HepG2 (cell line): ENCODE data around the gene SLC16A5. TPM values are rescaled to one million over a fixed set of nuclear protein-coding genes. Genes with fewer than 3 reads are reported as not detected.

Experiments
- ATF1 ChIP-seq: IDR thresholded peaks from 2 replicates; pipeline ENCODE4 v1.6.1; 2016; ENCODE audit warnings: mild to moderate bottlenecking, control low read depth
- BRCA1 ChIP-seq: sonication (generic); formaldehyde crosslinking; IDR thresholded peaks from 2 replicates; pipeline ENCODE4 v1.4.0; 2020; ENCODE audit warnings: missing genetic modification reagents
- CHD2 ChIP-seq: IDR thresholded peaks from 2 replicates; pipeline ENCODE4 v1.6.1; 2011; ENCODE audit warnings: low read depth, low read length, improper control_type of control experiment
- EP300 ChIP-seq, 3 experiments: sonication (generic) in 1 of 3; formaldehyde crosslinking in 1 of 3; IDR thresholded peaks; 2 replicates each; pipeline versions ENCODE4 v1.5.1 to v1.6.1; 2011 to 2020; ENCODE audit warnings: low read depth in 2 of 3, low read length in 2 of 3, borderline replicate concordance in 1 of 3, improper control_type of control experiment in 1 of 3, mild to moderate bottlenecking in 1 of 3, missing genetic modification reagents in 1 of 3, moderate library complexity in 1 of 3
- MAZ ChIP-seq, 2 experiments: sonication (generic) in 1 of 2; formaldehyde crosslinking in 1 of 2; IDR thresholded peaks; 2 replicates each; pipeline versions ENCODE4 v1.5.0 to v1.6.1; 2012 to 2020; ENCODE audit warnings: low read depth in 2 of 2, mild to moderate bottlenecking in 2 of 2, borderline replicate concordance in 1 of 2, improper control_type of control experiment in 1 of 2, low read length in 1 of 2, missing genetic modification reagents in 1 of 2, moderate library complexity in 1 of 2
- NFE2 ChIP-seq: sonication (generic); formaldehyde crosslinking; IDR thresholded peaks from 2 replicates; pipeline ENCODE4 v1.4.0; 2020; ENCODE audit warnings: missing genetic modification reagents
- SOX13 ChIP-seq, 3 experiments: fragments of 450-650 bp in 1 of 3; sonication (generic) in 1 of 3; formaldehyde crosslinking in 1 of 3; IDR thresholded peaks in 2 of 3; conservative IDR thresholded peaks in 1 of 3; 2 replicates each; pipeline versions ENCODE4 v1.5.0 to v1.6.1; 2016 to 2020; ENCODE audit warnings: antibody characterized with exemption in 1 of 3, mild to moderate bottlenecking in 1 of 3, missing compliant biosample characterization in 1 of 3, missing genetic modification reagents in 1 of 3, moderate library complexity in 1 of 3
- ZFP36L1 ChIP-seq: sonication (generic); formaldehyde crosslinking; IDR thresholded peaks from 2 replicates; pipeline ENCODE4 v1.8.0; 2022; ENCODE audit warnings: mild to moderate bottlenecking, missing genetic modification reagents, moderate library complexity
- ZFP90 ChIP-seq: sonication (generic); formaldehyde crosslinking; IDR thresholded peaks from 2 replicates; pipeline ENCODE4 v1.8.0; 2022; ENCODE audit warnings: missing genetic modification reagents, mild to moderate bottlenecking, inconsistent platforms, borderline replicate concordance
- ZKSCAN8 ChIP-seq: IDR thresholded peaks from 2 replicates; pipeline ENCODE4 v1.6.1; 2016; ENCODE audit warnings: borderline replicate concordance, missing genetic modification reagents, missing compliant biosample characterization
- ZMYM3 ChIP-seq: sonication (generic); formaldehyde crosslinking; IDR thresholded peaks from 2 replicates; pipeline ENCODE4 v1.5.1; 2020; ENCODE audit warnings: mild to moderate bottlenecking, missing genetic modification reagents
- ZNF33B ChIP-seq: sonication (generic); formaldehyde crosslinking; IDR thresholded peaks from 2 replicates; pipeline ENCODE4 v1.5.1; 2020; ENCODE audit warnings: mild to moderate bottlenecking, missing genetic modification reagents
- ZNF496 ChIP-seq: sonication (generic); formaldehyde crosslinking; IDR thresholded peaks from 2 replicates; pipeline ENCODE4 v1.8.1; 2023; ENCODE audit warnings: mild to moderate bottlenecking, moderate library complexity, missing genetic modification reagents; ENCODE audit not compliant: insufficient replicate concordance
- ZNF557 ChIP-seq: sonication (generic); formaldehyde crosslinking; IDR thresholded peaks from 2 replicates; pipeline ENCODE4 v1.4.0; 2020; ENCODE audit warnings: missing genetic modification reagents
- ZNF672 ChIP-seq: sonication (generic); formaldehyde crosslinking; IDR thresholded peaks from 2 replicates; pipeline ENCODE4 v1.8.1; 2022; ENCODE audit warnings: missing genetic modification reagents
- ZNF709 ChIP-seq: sonication (generic); formaldehyde crosslinking; IDR thresholded peaks from 2 replicates; pipeline ENCODE4 v1.5.0; 2020; ENCODE audit warnings: mild to moderate bottlenecking, missing genetic modification reagents
- ZZZ3 ChIP-seq: sonication (generic); formaldehyde crosslinking; IDR thresholded peaks from 2 replicates; pipeline ENCODE4 v1.4.0; 2020; ENCODE audit warnings: missing genetic modification reagents, mild to moderate bottlenecking, borderline replicate concordance
- polyA plus RNA-seq, 8 experiments: library from polyadenylated mRNA; depleted of rRNA in 3 of 8; stranded (reverse) in 7 of 8; unstranded in 1 of 8; fragments of >200 nt; fragmentation: Illumina TruSeq in 4 of 8; extraction: Trizol in 4 of 8; gene quantifications; 2 replicates each; pipeline versions ENCODE4 v1.2.1 to v1.2.3, GENCODE V29; 2011 to 2016; ENCODE audit warnings: low read depth in 4 of 8, missing spikeins in 1 of 8, mixed read lengths in 1 of 8; ENCODE audit not compliant: insufficient read depth in 1 of 8
- total RNA-seq, 5 experiments: library from RNA; depleted of rRNA; stranded (reverse); fragments of >200 nt; fragmentation: Illumina TruSeq; extraction: Trizol; gene quantifications; 2 replicates each; pipeline ENCODE4 v1.2.3, GENCODE V29; 2016; ENCODE audit warnings: low read depth in 1 of 5
- TF ChIP-seq, protein P1 (sequence below): sonication (generic); formaldehyde crosslinking; IDR thresholded peaks from 2 replicates; pipeline ENCODE4 v1.9.0; 2021; ENCODE audit warnings: missing genetic modification reagents, borderline replicate concordance
- TF ChIP-seq, protein P2 (sequence below): sonication (generic); formaldehyde crosslinking; conservative IDR thresholded peaks from 2 replicates; pipeline ENCODE4 v1.4.0; 2020; ENCODE audit warnings: mild to moderate bottlenecking, missing genetic modification reagents, moderate library complexity
- TF ChIP-seq, protein P3 (sequence below): sonication (generic); formaldehyde crosslinking; IDR thresholded peaks from 2 replicates; pipeline ENCODE4 v1.8.1; 2023; ENCODE audit warnings: missing genetic modification reagents, mild to moderate bottlenecking, borderline replicate concordance
- TF ChIP-seq, protein P4 (sequence below): sonication (generic); formaldehyde crosslinking; IDR thresholded peaks from 2 replicates; pipeline ENCODE4 v1.5.1; 2020; ENCODE audit warnings: missing genetic modification reagents, mild to moderate bottlenecking, borderline replicate concordance

Gene SLC16A5
- total and polyA plus RNA-seq, 2 of the 13 experiments (the other 11 are each of a cell fraction or from before 2014, with no cell fraction given), result 0.69 to 5.6 TPM

DNA sequence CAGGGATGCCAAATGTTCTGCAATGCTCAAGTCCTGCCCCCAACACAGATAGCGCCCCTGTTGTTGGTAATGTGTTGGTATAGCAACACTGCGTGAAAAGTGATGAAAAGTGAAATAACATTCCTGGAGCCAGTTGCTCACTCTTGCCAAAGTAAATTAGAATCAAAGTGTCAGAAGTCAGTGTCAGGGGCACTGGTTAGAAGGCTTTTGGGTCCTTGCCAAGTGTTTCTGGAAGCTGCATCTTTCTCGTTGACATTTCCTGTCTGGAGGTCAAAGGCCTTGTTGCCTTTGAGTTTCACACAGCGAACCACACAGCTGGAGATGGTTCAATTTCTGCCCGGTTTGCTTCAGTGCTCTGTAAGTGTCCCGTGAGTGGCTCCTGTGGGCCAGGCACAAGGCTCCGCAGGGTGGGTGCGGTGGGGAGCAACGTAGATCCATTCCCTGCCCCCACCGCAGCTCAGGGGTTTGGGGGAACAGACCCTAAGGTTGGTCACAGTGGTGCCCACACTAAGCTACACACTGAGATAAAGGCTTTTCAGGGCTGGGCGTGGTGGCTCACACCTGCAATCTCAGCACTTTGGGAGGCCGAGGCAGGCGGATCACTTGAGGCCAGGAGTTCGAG is 3.6 kb upstream of the SLC16A5 start (continued):
- TF ChIP-seq SOX13 (IDR thresholded peaks at IDR 0.05) (0 out of 2 replicates have a peak, but pooled peaks have one; percentile 63), SOX13 (CRISPR knock-in tag; conservative IDR thresholded peaks at IDR 0.05 in 1 of 2, IDR thresholded peaks at IDR 0.05 in 1 of 2) (peak in 1 of 2 experiments; percentile 90; a peak in 2 of 4 replicates), ZFP36L1 (CRISPR knock-in tag) (peak; percentile 48; the same call in 1 of the 2 replicates), ZZZ3 (no peak), CHD2 (no peak), NFE2 (CRISPR knock-in tag) (no peak), ZNF557 (no peak), BRCA1 (no peak), ZNF709 (CRISPR knock-in tag) (0 out of 2 replicates have a peak, but pooled peaks have one; percentile 43), ZFP90 (CRISPR knock-in tag) (no peak), MAZ (IDR thresholded peaks at IDR 0.05; ENCODE audit: borderline replicate concordance, low read depth, low read length) (no peak), MAZ (CRISPR knock-in tag; IDR thresholded peaks at IDR 0.05; ENCODE audit: low read depth) (peak; percentile 23; the same call in 1 of the 2 replicates), ATF1 (no peak), ZMYM3 (peak; percentile 96), ZKSCAN8 (CRISPR knock-in tag) (peak; percentile 87; the same call in 1 of the 2 replicates), ZNF672 (no peak), ZNF496 (no peak), ZNF33B (no peak), EP300 (IDR thresholded peaks at IDR 0.05; ENCODE audit: low read depth in 2 of 2, low read length in 2 of 2) (peak in 1 of 2 experiments; percentile 88; a peak in 2 of 4 replicates), EP300 (CRISPR knock-in tag; IDR thresholded peaks at IDR 0.05; ENCODE audit: borderline replicate concordance) (peak; percentile 72)
- TF ChIP-seq, protein P1, sequence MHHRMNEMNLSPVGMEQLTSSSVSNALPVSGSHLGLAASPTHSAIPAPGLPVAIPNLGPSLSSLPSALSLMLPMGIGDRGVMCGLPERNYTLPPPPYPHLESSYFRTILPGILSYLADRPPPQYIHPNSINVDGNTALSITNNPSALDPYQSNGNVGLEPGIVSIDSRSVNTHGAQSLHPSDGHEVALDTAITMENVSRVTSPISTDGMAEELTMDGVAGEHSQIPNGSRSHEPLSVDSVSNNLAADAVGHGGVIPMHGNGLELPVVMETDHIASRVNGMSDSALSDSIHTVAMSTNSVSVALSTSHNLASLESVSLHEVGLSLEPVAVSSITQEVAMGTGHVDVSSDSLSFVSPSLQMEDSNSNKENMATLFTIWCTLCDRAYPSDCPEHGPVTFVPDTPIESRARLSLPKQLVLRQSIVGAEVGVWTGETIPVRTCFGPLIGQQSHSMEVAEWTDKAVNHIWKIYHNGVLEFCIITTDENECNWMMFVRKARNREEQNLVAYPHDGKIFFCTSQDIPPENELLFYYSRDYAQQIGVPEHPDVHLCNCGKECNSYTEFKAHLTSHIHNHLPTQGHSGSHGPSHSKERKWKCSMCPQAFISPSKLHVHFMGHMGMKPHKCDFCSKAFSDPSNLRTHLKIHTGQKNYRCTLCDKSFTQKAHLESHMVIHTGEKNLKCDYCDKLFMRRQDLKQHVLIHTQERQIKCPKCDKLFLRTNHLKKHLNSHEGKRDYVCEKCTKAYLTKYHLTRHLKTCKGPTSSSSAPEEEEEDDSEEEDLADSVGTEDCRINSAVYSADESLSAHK (CRISPR knock-in tag), result no peak
- TF ChIP-seq, protein P2, sequence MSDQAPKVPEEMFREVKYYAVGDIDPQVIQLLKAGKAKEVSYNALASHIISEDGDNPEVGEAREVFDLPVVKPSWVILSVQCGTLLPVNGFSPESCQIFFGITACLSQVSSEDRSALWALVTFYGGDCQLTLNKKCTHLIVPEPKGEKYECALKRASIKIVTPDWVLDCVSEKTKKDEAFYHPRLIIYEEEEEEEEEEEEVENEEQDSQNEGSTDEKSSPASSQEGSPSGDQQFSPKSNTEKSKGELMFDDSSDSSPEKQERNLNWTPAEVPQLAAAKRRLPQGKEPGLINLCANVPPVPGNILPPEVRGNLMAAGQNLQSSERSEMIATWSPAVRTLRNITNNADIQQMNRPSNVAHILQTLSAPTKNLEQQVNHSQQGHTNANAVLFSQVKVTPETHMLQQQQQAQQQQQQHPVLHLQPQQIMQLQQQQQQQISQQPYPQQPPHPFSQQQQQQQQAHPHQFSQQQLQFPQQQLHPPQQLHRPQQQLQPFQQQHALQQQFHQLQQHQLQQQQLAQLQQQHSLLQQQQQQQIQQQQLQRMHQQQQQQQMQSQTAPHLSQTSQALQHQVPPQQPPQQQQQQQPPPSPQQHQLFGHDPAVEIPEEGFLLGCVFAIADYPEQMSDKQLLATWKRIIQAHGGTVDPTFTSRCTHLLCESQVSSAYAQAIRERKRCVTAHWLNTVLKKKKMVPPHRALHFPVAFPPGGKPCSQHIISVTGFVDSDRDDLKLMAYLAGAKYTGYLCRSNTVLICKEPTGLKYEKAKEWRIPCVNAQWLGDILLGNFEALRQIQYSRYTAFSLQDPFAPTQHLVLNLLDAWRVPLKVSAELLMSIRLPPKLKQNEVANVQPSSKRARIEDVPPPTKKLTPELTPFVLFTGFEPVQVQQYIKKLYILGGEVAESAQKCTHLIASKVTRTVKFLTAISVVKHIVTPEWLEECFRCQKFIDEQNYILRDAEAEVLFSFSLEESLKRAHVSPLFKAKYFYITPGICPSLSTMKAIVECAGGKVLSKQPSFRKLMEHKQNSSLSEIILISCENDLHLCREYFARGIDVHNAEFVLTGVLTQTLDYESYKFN, result peak; percentile 94
- TF ChIP-seq, protein P3, sequence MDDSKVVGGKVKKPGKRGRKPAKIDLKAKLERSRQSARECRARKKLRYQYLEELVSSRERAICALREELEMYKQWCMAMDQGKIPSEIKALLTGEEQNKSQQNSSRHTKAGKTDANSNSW (CRISPR knock-in tag), result no peak
- TF ChIP-seq, protein P4, sequence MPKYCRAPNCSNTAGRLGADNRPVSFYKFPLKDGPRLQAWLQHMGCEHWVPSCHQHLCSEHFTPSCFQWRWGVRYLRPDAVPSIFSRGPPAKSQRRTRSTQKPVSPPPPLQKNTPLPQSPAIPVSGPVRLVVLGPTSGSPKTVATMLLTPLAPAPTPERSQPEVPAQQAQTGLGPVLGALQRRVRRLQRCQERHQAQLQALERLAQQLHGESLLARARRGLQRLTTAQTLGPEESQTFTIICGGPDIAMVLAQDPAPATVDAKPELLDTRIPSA (CRISPR knock-in tag), result no peak
